Panc1 (cell line): ENCODE data around the gene MBD5. TPM values are rescaled to one million over a fixed set of nuclear protein-coding genes. Genes with fewer than 3 reads are reported as not detected.

Source experiments
- ATAC-seq: fragments of 200-7000 bp; cut with Tn5 transposase; 2 replicates; pipeline ENCODE4 v1.9.1; 2020; ENCODE audit warnings: mild to moderate bottlenecking, moderate library complexity
- BruUV-seq: library from RNA; stranded (reverse); fragments of 400-500 nt; replicated peaks from 2 replicates; lab custom pipeline; 2021; lab: Mats Ljungman, UMichigan
- CTCF ChIA-PET: fragments of 300-600 bp; sonication (Branson Sonifier 250); formaldehyde crosslinking; loops from one replicate; lab custom pipeline; 2022; ENCODE audit warnings: antibody characterized with exemption; lab: Charles Lee
- POLR2A ChIA-PET: fragments of 300-600 bp; sonication (Branson Sonifier 250); formaldehyde crosslinking; loops from one replicate; lab custom pipeline; 2022; ENCODE audit warnings: antibody characterized with exemption; lab: Charles Lee
- DNase-seq: peaks from one replicate; pipeline ENCODE4 v3.0.0-alpha.2; 2010; ENCODE audit warnings: low read depth, low spot score
- H3K27ac ChIP-seq: 2 replicates; pipeline ENCODE4 v1.5.1; 2011; ENCODE audit warnings: mild to moderate bottlenecking, low read length, inconsistent platforms
- H3K27me3 ChIP-seq: fragments of 200-500 bp; sonication (Bioruptor generic); 2 replicates; pipeline ENCODE4 v1.6.0; 2014; ENCODE audit warnings: low read length, inconsistent platforms; ENCODE audit not compliant: control insufficient read depth, insufficient read depth
- H3K36me3 ChIP-seq: fragments of 200-500 bp; sonication (Bioruptor generic); 2 replicates; pipeline ENCODE4 v1.5.1; 2014; ENCODE audit warnings: inconsistent platforms, mild to moderate bottlenecking, low read length, moderate library complexity; ENCODE audit not compliant: control insufficient read depth, insufficient read depth
- H3K4me1 ChIP-seq: 2 replicates; pipeline ENCODE4 v1.5.1; 2011; ENCODE audit warnings: inconsistent platforms, mild to moderate bottlenecking, low read length, moderate library complexity; ENCODE audit not compliant: control insufficient read depth, insufficient read depth
- H3K4me3 ChIP-seq, 2 experiments: 2 replicates each; pipeline ENCODE4 v1.5.1; 2011 to 2012; ENCODE audit warnings: low read depth in 2 of 2, low read length in 2 of 2, mild to moderate bottlenecking in 2 of 2, inconsistent platforms in 1 of 2, moderate library complexity in 1 of 2
- H3K9me3 ChIP-seq: fragments of 200-500 bp; sonication (Bioruptor generic); 2 replicates; pipeline ENCODE4 v1.5.1; 2014; ENCODE audit warnings: low read depth, mild to moderate bottlenecking, inconsistent platforms, low read length, moderate library complexity; ENCODE audit not compliant: control insufficient read depth, insufficient read depth
- CTCF ChIP-seq: fragments of 450-650 bp; IDR thresholded peaks from 2 replicates; pipeline ENCODE4 v1.5.1; 2017; ENCODE audit warnings: mild to moderate bottlenecking
- POLR2AphosphoS5 ChIP-seq: IDR thresholded peaks from 2 replicates; pipeline ENCODE4 v1.6.1; 2012; ENCODE audit warnings: mild to moderate bottlenecking, low read depth, low read length, moderate library complexity
- REST ChIP-seq, 2 experiments: IDR thresholded peaks; 2 replicates each; pipeline ENCODE4 v1.6.1; 2011 to 2012; ENCODE audit warnings: low read depth in 2 of 2, control low read depth in 1 of 2, low read length in 1 of 2, mild to moderate bottlenecking in 1 of 2, moderate library complexity in 1 of 2; ENCODE audit not compliant: insufficient read depth in 1 of 2
- SIN3A ChIP-seq: IDR thresholded peaks from 2 replicates; pipeline ENCODE4 v1.6.1; 2012; ENCODE audit warnings: low read depth, mild to moderate bottlenecking, low read length, moderate library complexity, borderline replicate concordance; ENCODE audit not compliant: insufficient read depth
- TCF7L2 ChIP-seq: IDR thresholded peaks from 2 replicates; pipeline ENCODE4 v1.6.1; 2011; ENCODE audit warnings: mild to moderate bottlenecking, low read depth, low read length, inconsistent platforms
- in situ Hi-C: cut with HindIII; loops from 2 replicates; pipeline ENCODE4 v1.10.0; 2016; ENCODE audit warnings: low sequenced_read_pairs, low pct_unique_long_range_greater_than_20kb
- intact Hi-C: fragments of 100-400 bp; cut with micrococcal nuclease; formaldehyde crosslinking; loops from one replicate; pipeline ENCODE4 v1.10.0; 2022; ENCODE audit not compliant: unreplicated experiment
- total RNA-seq: library from RNA; stranded (reverse); gene quantifications from one replicate; pipeline ENCODE4 v1.2.1, GENCODE V29; 2021; ENCODE audit not compliant: unreplicated experiment

Gene MBD5
- total RNA-seq, 1 experiment from 2014 or later, result 40.2 TPM

- peak overlapping the region; percentile 38 to 55 for H3K4me3 ChIP-seq
- ATAC-seq (peak; percentile 100), DNase-seq (peak; percentile 73)
- H3K9me3 ChIP-seq, result no peaks in the 10 kb centered on the region
- BruUV-seq, result no TSS peak
- H3K27ac ChIP-seq, result no peak overlapping the region
- TF ChIP-seq SIN3A (no peak), CTCF (peak; percentile 96)
- ChIA-PET CTCF (interaction anchor here (0.6 to 1.1 kb wide), 4 partner anchors 519 to 1052 kb away, joined by 3 read pairs; no protein-coding TSS in a partner anchor), POLR2A (interaction anchor here (0.7 to 0.8 kb wide), 2 partner anchors 13 to 49 kb away, joined by 3 read pairs; no protein-coding TSS in a partner anchor)
- no peaks in the 10 kb centered on the region for H3K27me3 ChIP-seq
- intact Hi-C loops (loop anchor here (1.0 to 2.0 kb wide), 2 partner anchors 519 to 572 kb away; no protein-coding TSS in a partner anchor), in situ Hi-C loops (no loop called here)
- peaks cover 3% of the 10 kb centered on the region for H3K4me1 ChIP-seq
- H3K36me3 ChIP-seq, result no peaks in the 10 kb centered on the region
Observed at GRCh38 chr2:148509288-148509902, 488.5 kb downstream of the MBD5 start.

GRCh38 chr2:148511883-148512282, 491.0 kb downstream of the MBD5 start:
- intact Hi-C loops (no loop called here), in situ Hi-C loops (no loop called here)
- Histone ChIP-seq H3K4me3 (no peak overlapping the region), H3K27me3 (peaks cover 4% of the 10 kb centered on the region; the same call in 1 of the 2 replicates), H3K27ac (no peak overlapping the region), H3K36me3 (no peaks in the 10 kb centered on the region), H3K4me1 (peaks cover 3% of the 10 kb centered on the region), H3K9me3 (no peaks in the 10 kb centered on the region)
- no peak for TF ChIP-seq CTCF
- ChIA-PET CTCF (no interaction called here), POLR2A (no interaction called here)
- DNase-seq, result no peak
- ATAC-seq, result no peak
- BruUV-seq, result no TSS peak

GRCh38 chr2:148512501-148512900, 491.6 kb downstream of the MBD5 start:
- POLR2A ChIA-PET, result no interaction called here
- ATAC-seq (no peak), DNase-seq (no peak)
- in situ Hi-C loops, result no loop called here
- H3K9me3 ChIP-seq, result no peaks in the 10 kb centered on the region
- H3K27ac ChIP-seq, result no peak overlapping the region
- no peak overlapping the region for H3K4me3 ChIP-seq
- BruUV-seq, result no TSS peak
- TF ChIP-seq CTCF (no peak), SIN3A (no peak), TCF7L2 (no peak), POLR2AphosphoS5 (no peak), REST (IDR thresholded peaks at IDR 0.05; ENCODE audit: insufficient read depth in 1 of 2, low read depth in 2 of 2, low read length in 1 of 2) (no peak)
- no peaks in the 10 kb centered on the region for H3K36me3 ChIP-seq
- peaks cover 3% of the 10 kb centered on the region for H3K4me1 ChIP-seq
- intact Hi-C loops, result no loop called here
- H3K27me3 ChIP-seq, result peaks cover 4% of the 10 kb centered on the region; the same call in 1 of the 2 replicates
- CTCF ChIA-PET, result no interaction called here
